ENCODE results near the gene CDKN2AIPNL. TPM values are rescaled to one million over a fixed set of nuclear protein-coding genes. Genes with fewer than 3 reads are reported as not detected.
A peak's percentile ranks its signal among the peaks of the same experiment; 100 is the strongest.

Gene CDKN2AIPNL
- total and polyA plus RNA-seq, 4 donors, result 42.6 to 69.3 (median 51.0) TPM

DNA sequence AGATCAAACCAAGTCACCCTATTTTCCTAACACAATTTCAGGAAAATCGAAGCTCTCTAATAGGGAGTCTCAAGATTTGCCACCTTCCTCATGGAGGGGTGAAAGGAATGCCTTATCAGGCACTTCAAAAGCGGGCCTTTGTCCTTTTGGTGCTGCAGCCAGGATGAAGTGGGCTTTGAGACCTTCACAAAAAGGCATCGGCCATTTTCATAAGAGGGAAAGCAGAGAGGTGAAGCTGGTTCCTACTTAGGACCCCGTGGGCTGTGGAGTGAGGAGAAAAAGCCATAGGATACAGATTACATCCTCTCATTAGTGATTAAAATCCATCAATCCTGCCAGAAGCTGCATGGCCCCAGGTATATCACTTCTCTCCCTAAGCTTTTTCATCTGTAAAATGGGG lies 859 bp downstream of the CDKN2AIPNL start:
- H3K4me1 ChIP-seq (ENCODE audit: control insufficient read depth, insufficient read depth, low read length), result peaks cover 18% of the 10 kb centered on the region
- peaks cover 14% of the 10 kb centered on the region for H3K36me3 ChIP-seq (ENCODE audit: control insufficient read depth, insufficient read depth, low read length)
- DNase-seq (ENCODE audit: low read depth in 4 of 6, low spot score in 6 of 6), result no peak
- WGBS (ENCODE audit: insufficient coverage), result no CpG with 5 or more reads among the region's 4 CpGs
- no peaks in the 10 kb centered on the region for H3K9me3 ChIP-seq (ENCODE audit: control insufficient read depth, insufficient read depth, low read length)
- H3K4me3 ChIP-seq (ENCODE audit: low read depth, low read length), result peak overlapping the region; percentile 75
- H3K27ac ChIP-seq (ENCODE audit: low read depth, low read length), result no peak overlapping the region
- no peaks in the 10 kb centered on the region for H3K27me3 ChIP-seq (ENCODE audit: control insufficient read depth, insufficient read depth, low read length)

DNA sequence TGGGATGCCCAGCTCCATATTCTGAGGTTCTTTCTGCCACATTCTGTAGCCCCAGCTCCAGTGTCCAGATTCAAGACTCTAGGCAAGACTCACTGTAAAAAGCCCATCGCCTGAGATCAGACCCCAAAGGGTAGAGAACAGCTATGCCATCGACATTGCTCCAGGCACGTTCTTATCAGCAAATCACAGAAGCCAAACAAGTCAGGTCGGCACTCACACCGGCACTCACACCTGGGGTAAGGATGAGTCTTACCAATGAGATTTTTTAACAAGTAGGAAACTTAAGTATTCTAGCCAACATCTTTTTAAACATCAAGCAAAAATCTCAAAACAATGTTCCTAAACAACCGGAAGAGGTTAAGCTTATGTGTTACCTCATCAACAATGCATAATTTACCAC lies 2.4 kb downstream of the CDKN2AIPNL start:
- Histone ChIP-seq H3K4me1 (ENCODE audit: control insufficient read depth, insufficient read depth, low read length) (peaks cover 18% of the 10 kb centered on the region), H3K4me3 (ENCODE audit: low read depth, low read length) (no peak overlapping the region), H3K36me3 (ENCODE audit: control insufficient read depth, insufficient read depth, low read length) (peaks cover 17% of the 10 kb centered on the region), H3K27ac (ENCODE audit: low read depth, low read length) (no peak overlapping the region), H3K27me3 (ENCODE audit: control insufficient read depth, insufficient read depth, low read length) (no peaks in the 10 kb centered on the region), H3K9me3 (ENCODE audit: control insufficient read depth, insufficient read depth, low read length) (no peaks in the 10 kb centered on the region)
- DNase-seq (ENCODE audit: low read depth in 4 of 6, low spot score in 6 of 6), result no peak
- WGBS (ENCODE audit: insufficient coverage), result 82% methylated on average over 2 of the region's 6 CpGs

DNA sequence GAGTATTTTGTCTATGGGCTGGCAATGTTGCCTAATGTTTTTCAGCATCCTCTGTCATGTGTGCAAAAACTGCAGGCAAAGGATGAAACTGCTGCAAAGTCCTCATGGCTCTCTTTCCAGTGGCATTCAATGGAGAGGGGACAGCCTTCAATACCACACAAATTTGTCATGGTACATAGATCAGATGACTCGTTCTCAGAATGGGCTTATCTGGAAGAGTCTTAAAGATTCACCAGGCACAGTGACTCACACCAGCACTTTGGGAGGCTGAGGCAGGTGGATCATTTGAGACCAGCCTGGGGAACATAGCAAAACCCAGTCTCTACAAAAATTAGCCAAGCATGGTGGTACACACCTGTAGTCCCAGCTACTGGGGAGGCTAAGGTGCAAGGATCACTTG lies 5.3 kb downstream of the CDKN2AIPNL start:
- no peak overlapping the region for H3K4me3 ChIP-seq (ENCODE audit: low read depth, low read length)
- no CpG with 5 or more reads among the region's 1 CpG for WGBS (ENCODE audit: insufficient coverage)

DNA sequence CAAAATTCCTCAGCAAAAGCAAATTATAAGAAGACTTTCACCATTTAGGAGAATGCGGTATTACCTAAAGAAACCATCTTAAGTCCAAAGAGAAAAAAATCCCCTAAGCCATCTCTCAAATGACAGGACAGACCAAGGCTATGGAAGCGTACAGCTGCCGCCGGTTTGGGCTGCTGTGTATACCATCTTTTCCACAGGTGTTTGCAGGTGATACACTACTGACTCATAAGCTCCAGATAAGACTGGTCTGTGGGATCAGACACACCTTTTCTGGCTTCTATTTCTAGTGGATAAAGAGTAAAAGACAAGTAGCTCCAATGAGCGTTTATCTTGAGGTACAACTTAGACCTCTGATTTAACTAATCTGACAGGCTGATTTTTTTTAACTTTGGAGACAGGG lies 7.7 kb downstream of the CDKN2AIPNL start:
- H3K27me3 ChIP-seq (ENCODE audit: control insufficient read depth, insufficient read depth, low read length), result no peaks in the 10 kb centered on the region
- no peak overlapping the region for H3K4me3 ChIP-seq (ENCODE audit: low read depth, low read length)
- no peak overlapping the region for H3K27ac ChIP-seq (ENCODE audit: low read depth, low read length)
- no peak for DNase-seq (ENCODE audit: low read depth in 4 of 6, low spot score in 6 of 6)
- WGBS (ENCODE audit: insufficient coverage), result 100% methylated on average over 5 of the region's 5 CpGs
- H3K4me1 ChIP-seq (ENCODE audit: control insufficient read depth, insufficient read depth, low read length), result no peaks in the 10 kb centered on the region
- peaks cover 22% of the 10 kb centered on the region for H3K36me3 ChIP-seq (ENCODE audit: control insufficient read depth, insufficient read depth, low read length)
- no peaks in the 10 kb centered on the region for H3K9me3 ChIP-seq (ENCODE audit: control insufficient read depth, insufficient read depth, low read length)

More for the DNA sequence above, 5.3 kb downstream of the CDKN2AIPNL start:
- H3K36me3 ChIP-seq (ENCODE audit: control insufficient read depth, insufficient read depth, low read length), result peaks cover 22% of the 10 kb centered on the region
- H3K27ac ChIP-seq (ENCODE audit: low read depth, low read length), result no peak overlapping the region
- H3K4me1 ChIP-seq (ENCODE audit: control insufficient read depth, insufficient read depth, low read length), result peaks cover 12% of the 10 kb centered on the region
- no peak for DNase-seq (ENCODE audit: low read depth in 4 of 6, low spot score in 6 of 6)
- no peaks in the 10 kb centered on the region for H3K27me3 ChIP-seq (ENCODE audit: control insufficient read depth, insufficient read depth, low read length)
- no peaks in the 10 kb centered on the region for H3K9me3 ChIP-seq (ENCODE audit: control insufficient read depth, insufficient read depth, low read length)

DNA sequence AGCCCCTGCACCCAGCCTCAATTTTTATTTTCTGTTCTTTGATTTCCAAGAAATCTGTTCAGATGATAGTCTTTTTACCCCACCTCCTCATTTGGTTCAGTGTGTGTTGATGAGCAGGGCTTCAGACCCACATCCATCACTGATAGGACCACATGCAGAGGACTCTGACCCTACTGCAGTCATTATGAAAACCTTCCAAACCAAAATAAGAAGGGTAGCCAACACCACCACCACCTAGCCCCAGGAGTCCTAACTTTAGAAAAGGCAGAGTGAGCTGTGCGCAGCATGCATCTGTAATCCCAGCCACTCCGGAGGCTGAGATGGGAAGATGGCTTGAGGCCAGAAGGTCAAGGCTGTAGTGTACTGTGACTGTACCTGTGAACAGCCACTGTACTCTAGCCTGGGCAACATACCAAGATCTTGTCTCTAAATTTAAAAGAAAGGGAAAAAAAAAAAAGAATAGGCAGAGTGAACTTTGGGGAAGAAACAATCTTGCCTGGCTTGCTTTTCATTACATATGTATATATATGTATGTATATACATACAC lies 13.0 kb downstream of the CDKN2AIPNL start:
- Histone ChIP-seq H3K27ac (ENCODE audit: low read depth, low read length) (no peak overlapping the region), H3K4me1 (ENCODE audit: control insufficient read depth, insufficient read depth, low read length) (no peaks in the 10 kb centered on the region), H3K4me3 (ENCODE audit: low read depth, low read length) (no peak overlapping the region), H3K9me3 (ENCODE audit: control insufficient read depth, insufficient read depth, low read length) (no peaks in the 10 kb centered on the region), H3K27me3 (ENCODE audit: control insufficient read depth, insufficient read depth, low read length) (no peaks in the 10 kb centered on the region), H3K36me3 (ENCODE audit: control insufficient read depth, insufficient read depth, low read length) (peaks cover 21% of the 10 kb centered on the region)
- WGBS (ENCODE audit: insufficient coverage), result no CpG with 5 or more reads among the region's 2 CpGs
- no peak for DNase-seq (ENCODE audit: low read depth in 4 of 6, low spot score in 6 of 6)

DNA sequence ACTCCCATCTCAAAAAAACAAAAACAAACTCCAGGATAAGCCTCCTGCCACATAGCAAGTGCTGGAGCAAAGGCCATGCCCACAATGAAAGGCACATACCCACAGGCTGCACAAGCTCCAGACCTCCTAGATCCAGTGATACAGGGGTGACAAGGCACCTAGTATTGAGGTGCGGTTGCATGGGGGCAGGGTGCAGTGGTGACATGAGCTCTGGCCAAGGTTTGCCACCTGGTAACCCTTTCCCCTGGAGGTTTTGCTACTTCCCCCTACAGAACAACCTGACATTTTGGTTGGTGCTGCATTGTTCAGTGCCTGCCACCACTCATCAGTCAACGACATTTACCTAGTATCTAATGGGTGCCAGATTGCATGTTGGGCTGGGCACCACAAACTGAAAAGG lies 14.5 kb downstream of the CDKN2AIPNL start:
- H3K9me3 ChIP-seq (ENCODE audit: control insufficient read depth, insufficient read depth, low read length), result no peaks in the 10 kb centered on the region
- DNase-seq (ENCODE audit: low read depth in 4 of 6, low spot score in 6 of 6), result no peak
- WGBS (ENCODE audit: insufficient coverage), result 100% methylated on average over 1 of the region's 2 CpGs
- H3K4me3 ChIP-seq (ENCODE audit: low read depth, low read length), result no peak overlapping the region
- peaks cover 29% of the 10 kb centered on the region for H3K36me3 ChIP-seq (ENCODE audit: control insufficient read depth, insufficient read depth, low read length)
- H3K27me3 ChIP-seq (ENCODE audit: control insufficient read depth, insufficient read depth, low read length), result no peaks in the 10 kb centered on the region
- no peaks in the 10 kb centered on the region for H3K4me1 ChIP-seq (ENCODE audit: control insufficient read depth, insufficient read depth, low read length)
- H3K27ac ChIP-seq (ENCODE audit: low read depth, low read length), result no peak overlapping the region

DNA sequence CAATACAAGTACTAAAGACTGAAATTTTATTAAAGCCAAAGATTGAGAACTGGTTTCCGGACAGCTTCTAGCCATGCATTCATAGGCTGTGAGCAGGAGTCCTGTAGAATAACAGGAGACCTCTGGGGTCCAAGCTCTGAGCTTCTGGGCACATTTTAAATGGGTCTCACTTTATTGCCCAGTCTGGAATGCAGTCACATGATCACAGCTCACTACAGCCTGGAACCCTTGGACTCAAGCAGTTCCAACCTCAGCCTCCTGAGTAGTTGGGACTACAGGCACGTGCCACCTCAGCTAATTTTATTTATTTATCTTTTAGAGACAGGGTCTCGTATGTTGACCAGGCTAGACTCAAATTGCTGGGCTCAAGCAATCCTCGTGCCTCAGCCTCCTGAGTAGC lies 15.4 kb downstream of the CDKN2AIPNL start:
- H3K9me3 ChIP-seq (ENCODE audit: control insufficient read depth, insufficient read depth, low read length), result no peaks in the 10 kb centered on the region
- 87% methylated on average over 1 of the region's 4 CpGs for WGBS (ENCODE audit: insufficient coverage)
- H3K27me3 ChIP-seq (ENCODE audit: control insufficient read depth, insufficient read depth, low read length), result no peaks in the 10 kb centered on the region
- DNase-seq (ENCODE audit: low read depth in 4 of 6, low spot score in 6 of 6), result no peak
- H3K4me1 ChIP-seq (ENCODE audit: control insufficient read depth, insufficient read depth, low read length), result no peaks in the 10 kb centered on the region
- H3K4me3 ChIP-seq (ENCODE audit: low read depth, low read length), result no peak overlapping the region
- peaks cover 29% of the 10 kb centered on the region for H3K36me3 ChIP-seq (ENCODE audit: control insufficient read depth, insufficient read depth, low read length)
- H3K27ac ChIP-seq (ENCODE audit: low read depth, low read length), result no peak overlapping the region

DNA sequence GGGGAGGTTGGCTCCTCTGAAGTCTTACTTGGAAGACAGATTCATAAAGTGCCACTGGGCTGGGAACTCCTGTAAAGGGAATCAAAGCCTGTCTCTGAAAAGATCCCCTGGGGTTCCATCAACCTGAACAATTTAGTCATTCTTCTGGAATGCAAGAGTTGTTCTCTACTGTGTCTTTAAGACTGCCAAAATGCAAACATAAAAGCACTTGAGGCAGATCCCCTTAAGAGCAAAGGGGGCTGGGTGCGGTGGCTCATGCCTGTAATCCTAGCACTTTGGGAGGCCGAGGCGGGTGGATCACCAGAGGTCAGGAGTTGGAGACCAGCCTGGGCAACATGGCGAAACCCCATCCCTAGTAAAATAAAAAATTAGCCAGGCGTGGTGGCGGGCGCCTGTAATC lies 16.7 kb downstream of the CDKN2AIPNL start:
- peaks cover 29% of the 10 kb centered on the region for H3K36me3 ChIP-seq (ENCODE audit: control insufficient read depth, insufficient read depth, low read length)
- H3K4me3 ChIP-seq (ENCODE audit: low read depth, low read length), result no peak overlapping the region
- H3K9me3 ChIP-seq (ENCODE audit: control insufficient read depth, insufficient read depth, low read length), result no peaks in the 10 kb centered on the region
- no peak overlapping the region for H3K27ac ChIP-seq (ENCODE audit: low read depth, low read length)
- no peaks in the 10 kb centered on the region for H3K4me1 ChIP-seq (ENCODE audit: control insufficient read depth, insufficient read depth, low read length)
- no peaks in the 10 kb centered on the region for H3K27me3 ChIP-seq (ENCODE audit: control insufficient read depth, insufficient read depth, low read length)
- DNase-seq (ENCODE audit: low read depth in 4 of 6, low spot score in 6 of 6), result no peak
- 94% methylated on average over 3 of the region's 7 CpGs for WGBS (ENCODE audit: insufficient coverage)

DNA sequence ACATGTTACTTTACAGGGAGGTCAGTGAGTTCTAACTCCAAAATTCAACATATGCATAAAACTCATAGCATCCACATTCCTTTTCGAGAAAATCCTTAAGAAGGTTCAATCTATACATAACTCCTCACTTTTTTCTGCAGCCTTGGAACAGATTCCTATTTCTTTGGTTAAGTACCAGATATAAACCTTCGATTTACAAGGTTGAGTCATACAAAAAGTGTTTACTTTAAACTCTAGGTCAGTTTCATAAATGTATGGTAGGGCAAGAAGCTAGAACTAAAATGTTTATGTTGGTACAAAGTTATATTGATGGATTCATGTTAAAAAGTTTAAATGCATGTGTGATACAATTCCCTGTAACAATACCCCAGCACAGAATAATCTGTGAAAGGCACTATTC lies 19.4 kb downstream of the CDKN2AIPNL start:
- Histone ChIP-seq H3K36me3 (ENCODE audit: control insufficient read depth, insufficient read depth, low read length) (peaks cover 43% of the 10 kb centered on the region), H3K27me3 (ENCODE audit: control insufficient read depth, insufficient read depth, low read length) (no peaks in the 10 kb centered on the region), H3K4me3 (ENCODE audit: low read depth, low read length) (no peak overlapping the region), H3K4me1 (ENCODE audit: control insufficient read depth, insufficient read depth, low read length) (no peaks in the 10 kb centered on the region), H3K27ac (ENCODE audit: low read depth, low read length) (no peak overlapping the region), H3K9me3 (ENCODE audit: control insufficient read depth, insufficient read depth, low read length) (no peaks in the 10 kb centered on the region)
- no peak for DNase-seq (ENCODE audit: low read depth in 4 of 6, low spot score in 6 of 6)
- no CpG with 5 or more reads among the region's 2 CpGs for WGBS (ENCODE audit: insufficient coverage)

DNA sequence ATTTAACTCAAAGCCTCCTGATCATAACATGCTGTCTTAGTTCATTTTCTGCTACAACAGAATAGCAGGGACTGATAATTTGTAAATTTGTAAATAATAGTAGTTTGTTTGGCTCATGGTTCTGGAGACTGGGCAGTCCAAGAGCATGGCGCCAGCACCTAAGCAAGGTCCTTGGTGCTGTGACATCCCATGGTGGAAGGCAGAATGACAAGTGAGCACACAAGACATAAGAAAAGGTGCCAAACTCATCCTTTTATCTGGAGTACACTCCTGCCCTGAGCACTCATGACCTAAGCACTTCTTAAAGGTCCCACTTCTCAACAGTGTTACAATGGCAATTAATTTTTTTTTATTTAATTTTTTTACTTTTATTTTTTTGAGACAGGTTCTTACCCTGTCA lies 24.2 kb downstream of the CDKN2AIPNL start:
- Histone ChIP-seq H3K27me3 (ENCODE audit: control insufficient read depth, insufficient read depth, low read length) (no peaks in the 10 kb centered on the region), H3K4me1 (ENCODE audit: control insufficient read depth, insufficient read depth, low read length) (no peaks in the 10 kb centered on the region), H3K9me3 (ENCODE audit: control insufficient read depth, insufficient read depth, low read length) (no peaks in the 10 kb centered on the region), H3K4me3 (ENCODE audit: low read depth, low read length) (no peak overlapping the region), H3K27ac (ENCODE audit: low read depth, low read length) (no peak overlapping the region), H3K36me3 (ENCODE audit: control insufficient read depth, insufficient read depth, low read length) (peaks cover 45% of the 10 kb centered on the region)
- DNase-seq (ENCODE audit: low read depth in 4 of 6, low spot score in 6 of 6), result no peak
- 91% methylated on average over 1 of the region's 1 CpG for WGBS (ENCODE audit: insufficient coverage)

Data from spinal cord (tissue), 10 donors.